GM04504 (cell line): Measurements from ENCODE around the gene MAD2L1BP.

Experiments
- DNase-seq: peaks from one replicate; pipeline ENCODE4 v3.0.0-alpha.2; 2012; ENCODE audit warnings: low read depth

MAD2L1BP gene

DNA sequence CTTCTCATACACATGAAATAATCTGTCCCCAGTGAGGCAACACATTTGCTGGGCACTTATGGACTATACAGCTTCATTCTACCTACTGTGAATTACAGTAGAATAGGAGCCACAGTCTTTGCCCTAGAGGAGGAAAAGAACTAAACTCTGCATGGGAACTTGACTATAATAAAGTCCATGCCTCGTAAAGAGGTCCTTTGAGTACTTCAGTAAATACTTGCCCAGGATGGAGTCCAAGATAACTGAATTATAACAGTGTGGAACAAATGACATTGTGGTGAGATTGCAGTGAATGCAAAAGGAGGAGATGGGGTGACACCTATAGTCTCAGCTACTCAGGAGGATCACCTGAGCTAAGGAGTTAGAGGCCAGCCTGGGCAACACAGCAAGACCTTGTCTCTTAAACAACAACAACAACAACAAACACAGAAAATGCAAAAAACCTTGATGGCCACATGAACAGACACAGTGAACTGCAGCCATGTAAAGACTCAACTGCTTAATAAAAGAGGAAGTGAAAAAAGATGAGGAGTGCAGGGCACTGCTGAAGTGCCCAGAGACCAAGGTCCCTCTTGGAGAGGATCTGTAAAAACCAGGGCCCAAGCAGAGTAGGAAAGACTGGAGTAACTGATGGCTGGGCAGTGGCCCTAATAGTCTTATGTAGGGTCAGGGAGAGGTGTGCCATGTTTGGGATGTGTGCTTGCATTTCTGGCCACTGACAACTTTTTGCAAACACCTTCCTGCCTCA is 48.2 kb downstream of the MAD2L1BP start:
- no peak for DNase-seq

DNA sequence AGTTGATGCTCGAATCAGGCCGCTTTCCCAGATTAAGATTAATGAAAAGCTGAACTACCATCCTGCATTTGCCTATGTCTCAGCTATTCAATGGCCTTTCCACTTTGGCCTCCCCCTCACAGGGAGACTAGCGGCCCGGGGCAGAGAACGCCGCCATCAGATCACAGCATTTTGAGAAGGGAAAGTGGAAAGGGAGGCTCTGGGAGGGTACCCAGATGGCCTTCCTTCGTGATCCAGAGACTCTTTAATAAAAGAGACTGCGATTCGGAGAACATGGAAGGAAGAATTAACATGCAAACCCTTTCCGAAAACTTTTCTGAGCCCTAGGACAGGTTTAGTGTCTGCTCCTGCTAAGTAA is 51.4 kb downstream of the MAD2L1BP start:
- no peak for DNase-seq

DNA sequence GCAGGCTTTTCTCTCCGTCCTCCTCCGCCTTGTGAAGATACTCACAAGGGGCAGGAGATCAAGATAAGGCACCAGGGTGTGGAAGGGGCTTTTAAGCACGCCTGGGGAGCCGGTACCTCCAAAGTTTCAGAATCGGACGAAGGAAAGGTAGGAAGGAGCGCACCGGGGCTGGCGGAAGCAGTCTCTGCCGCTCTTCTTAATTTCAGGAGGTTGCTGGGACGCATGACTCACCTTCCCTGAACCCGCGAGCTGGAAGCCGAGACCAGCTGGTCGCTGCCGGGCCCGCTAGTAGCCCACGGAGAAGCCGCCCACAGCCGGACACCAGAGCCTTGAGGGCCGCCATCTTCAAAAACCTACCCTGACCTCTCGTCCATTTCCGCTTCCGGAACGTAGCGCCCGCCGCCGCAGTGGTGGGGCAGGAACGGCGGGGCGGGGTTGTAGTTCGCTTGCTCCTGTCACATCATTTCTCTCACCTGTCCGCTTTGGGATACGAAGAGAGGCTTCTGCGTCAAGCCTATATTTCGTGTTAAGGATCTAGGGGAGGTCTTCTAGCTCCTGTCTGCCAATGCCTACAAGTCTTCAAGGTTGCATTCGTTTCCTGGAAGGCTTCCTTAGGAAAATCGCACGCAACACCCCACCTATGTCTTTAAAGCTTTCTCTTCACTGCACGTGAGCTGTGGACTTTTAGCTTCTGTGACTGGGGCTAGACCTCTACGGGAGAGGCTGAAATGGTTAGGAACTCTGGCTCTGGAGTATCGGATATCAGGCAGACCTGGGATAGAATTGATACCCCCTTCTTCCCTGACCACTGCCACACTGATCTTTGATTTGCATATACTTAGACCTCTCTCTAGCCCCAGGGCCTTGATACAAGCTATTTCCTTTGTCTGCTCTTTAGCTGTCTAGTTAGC is 52.1 kb downstream of the MAD2L1BP start, which contains the start of gene MRPS18A:
Gene MRPS18A (minus strand): TSS at position 355 of the 911 bp plus-strand sequence. CDS start 12 bp downstream, at position 343.
- no peak for DNase-seq

DNA sequence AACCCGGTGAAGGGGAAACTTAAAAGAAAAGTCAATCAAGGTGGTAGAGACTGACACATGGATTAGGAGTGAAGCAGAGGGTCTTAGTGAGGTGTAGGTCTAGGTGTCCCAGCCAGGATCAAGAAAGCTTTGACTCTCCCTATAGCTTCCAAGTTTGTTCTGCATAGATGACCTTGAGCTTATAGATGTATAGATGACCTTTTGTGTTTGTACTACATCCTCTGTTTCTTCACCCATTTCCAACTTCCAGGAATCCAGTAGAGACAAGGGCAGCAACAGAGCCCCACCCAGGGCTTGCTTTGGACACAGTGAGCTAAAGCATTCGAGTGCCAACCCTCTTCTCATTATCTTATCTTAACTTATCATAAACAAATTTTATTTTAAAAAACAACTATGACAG is 53.8 kb downstream of the MAD2L1BP start:
- no peak for DNase-seq
